GM19438 (cell line): Measurements from ENCODE around the gene DNAH8.

Experiments
- ATAC-seq: cut with Tn5 transposase; IDR thresholded peaks from one replicate; pipeline ENCODE4 v1.9.1; 2021; ENCODE audit warnings: low read depth; ENCODE audit not compliant: unreplicated experiment

The DNAH8 gene

GRCh38 chr6:39048481-39049399 lies 333.6 kb downstream of the DNAH8 start, which contains the start of gene GLP1R:
Gene GLP1R (plus strand): TSS chr6:39048781. CDS start chr6:39048841, 60 bp downstream.
- ATAC-seq, result no peak

DNA sequence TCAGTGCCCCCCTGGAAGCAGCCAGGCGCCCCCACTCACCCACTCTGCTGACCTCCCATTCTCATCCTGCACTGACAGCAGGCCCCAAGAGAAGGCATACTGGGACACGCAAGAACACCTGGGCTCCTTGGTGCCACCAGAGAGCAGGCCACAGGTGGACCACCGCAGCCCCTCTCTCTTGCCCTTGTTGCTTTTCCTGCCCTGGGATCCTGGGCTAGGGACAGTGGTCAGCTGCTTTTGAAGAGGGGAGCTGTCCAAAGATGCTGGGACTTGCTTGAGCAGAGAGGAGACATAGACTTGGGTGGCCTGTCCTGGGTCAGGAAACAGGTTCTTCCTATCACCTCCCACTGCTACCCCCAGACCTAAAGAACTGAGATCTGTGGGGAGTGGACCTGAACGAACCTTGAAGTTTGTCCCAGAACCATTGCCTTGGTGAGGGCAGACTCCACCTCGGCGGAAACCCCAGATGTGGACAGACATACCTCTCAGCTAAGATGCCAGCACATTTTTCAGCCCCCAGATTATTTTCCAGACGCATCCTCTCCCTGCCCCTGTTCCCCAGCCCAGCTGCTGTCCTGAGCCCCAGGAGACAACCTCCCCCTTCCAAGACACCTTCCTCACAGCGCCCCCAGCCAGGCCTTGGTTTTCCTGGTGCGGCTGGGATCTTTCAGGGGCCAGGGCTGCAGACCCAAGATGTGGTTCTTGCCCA lies 334.6 kb downstream of the DNAH8 start:
- ATAC-seq, result no peak

DNA sequence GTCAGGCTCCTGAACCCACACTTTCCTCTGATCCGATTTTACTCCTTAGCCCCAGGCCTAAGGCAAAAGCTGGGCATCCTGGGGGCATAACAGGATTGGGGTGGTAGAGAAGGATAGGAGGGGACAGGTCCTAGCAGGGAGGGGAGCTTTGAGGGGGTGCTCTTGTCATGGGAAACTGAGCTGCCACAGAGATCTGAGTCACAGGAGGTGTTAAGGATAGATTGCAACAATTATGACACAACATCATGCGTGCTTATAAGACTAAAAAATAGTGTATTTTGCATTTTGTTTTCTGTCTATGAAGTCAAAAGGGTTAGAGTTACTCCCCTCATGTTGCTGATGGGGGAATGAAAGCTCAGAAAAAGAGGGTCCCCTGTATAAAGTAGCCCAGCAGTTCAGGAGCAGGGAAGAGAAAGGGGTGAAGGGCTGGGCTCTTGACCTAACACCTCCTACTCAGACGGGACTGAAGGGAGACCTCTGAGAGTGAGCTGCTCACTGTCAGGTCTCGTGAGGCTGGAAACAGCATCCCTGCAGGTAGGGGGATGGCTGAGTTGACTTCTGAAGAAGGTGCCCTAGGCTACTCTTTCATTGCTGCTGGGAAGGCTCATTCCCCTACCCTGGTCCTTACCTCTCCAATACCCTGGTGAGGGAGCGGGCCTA lies 335.5 kb downstream of the DNAH8 start:
- no peak for ATAC-seq

DNA sequence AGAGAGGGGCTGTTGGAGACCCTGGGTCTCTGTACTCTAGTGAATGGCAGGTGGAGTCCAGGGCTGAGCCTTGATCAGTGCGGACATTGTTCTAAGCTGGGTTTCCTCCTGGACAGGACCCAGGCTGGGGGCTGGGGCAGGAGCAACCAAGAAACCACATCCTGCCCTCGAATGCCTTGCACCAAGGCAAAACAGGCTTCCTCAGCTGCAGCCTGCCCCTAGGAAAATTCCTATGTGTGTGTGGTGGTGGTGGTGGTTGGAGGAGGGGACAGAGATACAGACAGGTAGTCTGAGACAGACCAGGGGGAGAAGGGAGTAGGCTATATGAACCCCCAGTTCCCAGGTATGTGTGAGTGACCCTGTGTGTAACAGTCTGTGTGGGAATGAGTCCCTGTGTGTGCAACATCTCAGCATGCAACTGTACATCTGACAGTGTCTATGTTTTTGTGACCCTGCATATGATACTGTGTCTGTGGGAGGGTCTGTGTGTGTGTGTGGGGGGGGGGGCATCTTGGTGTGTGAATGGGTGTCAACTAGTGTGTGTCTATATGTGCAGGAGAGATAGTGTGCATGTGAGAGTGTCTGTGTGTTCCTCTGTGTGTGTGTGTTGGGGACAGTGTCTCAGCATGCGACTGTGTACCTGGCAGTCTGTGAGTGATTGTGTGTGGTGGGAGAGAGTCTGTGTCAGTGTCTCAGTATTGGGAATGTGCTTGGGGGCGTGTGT lies 336.4 kb downstream of the DNAH8 start:
- no peak for ATAC-seq

DNA sequence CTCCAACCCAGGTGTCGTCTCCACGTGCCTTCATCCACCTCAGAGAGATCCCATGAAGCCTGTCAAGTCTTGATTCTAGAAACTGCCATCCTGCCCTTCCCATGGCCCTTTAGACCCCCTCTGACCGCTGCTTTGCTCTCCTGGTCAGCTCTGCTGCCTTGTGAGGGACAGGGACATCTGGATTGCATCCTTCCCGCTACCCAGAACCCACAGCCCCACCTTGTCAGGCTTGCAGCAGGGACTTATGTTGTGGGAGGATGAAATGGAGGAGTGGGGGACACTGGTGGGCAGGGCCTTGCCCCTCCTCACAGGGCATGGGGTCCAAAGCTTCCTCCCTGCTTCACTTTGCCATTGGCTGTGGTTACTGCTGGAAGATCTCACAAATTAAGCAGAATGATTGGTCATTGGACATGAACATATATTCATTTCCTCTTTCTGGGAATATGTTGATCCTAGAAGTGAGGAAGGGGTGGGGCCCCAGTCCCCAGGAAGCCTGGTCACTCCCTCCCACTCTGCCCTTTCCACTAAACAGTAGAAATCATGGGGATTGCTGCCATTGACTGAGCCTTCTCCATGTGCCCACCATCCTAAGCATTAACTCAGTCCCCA lies 338.0 kb downstream of the DNAH8 start:
- ATAC-seq, result no peak

DNA sequence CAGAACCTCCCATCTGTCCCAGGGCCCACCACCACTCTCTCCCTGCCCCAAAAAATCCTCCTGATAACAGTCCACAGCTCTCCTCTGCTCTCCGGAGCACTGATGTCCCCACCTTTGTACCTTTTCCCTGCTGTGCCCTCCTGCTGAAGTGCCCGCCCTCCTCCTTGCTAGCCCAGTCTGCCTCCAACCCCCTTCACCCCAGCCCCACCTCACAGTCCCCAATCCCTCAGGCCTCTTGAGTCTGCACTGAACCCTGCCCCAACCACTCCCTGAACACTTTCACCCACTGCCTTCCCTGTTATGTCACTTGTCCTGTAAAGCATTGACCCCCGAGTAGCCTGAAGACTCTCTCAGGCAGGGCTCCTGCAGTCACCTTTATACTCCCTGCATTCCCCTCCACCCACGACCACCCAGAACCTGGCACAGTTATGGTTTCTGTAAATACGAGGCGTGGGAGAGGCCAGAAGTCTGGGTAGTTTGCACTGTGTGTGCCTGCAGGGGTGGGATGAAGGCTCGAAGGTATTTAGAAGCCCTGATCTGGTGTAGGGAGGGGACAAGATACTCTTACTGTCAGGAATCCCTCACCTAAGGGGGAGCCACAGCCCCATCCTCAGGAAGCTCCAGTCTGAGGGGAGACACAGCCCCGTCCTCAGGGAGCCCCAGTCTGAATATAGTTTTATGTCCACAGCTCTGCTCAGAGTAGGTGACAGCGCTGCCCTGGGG lies 338.9 kb downstream of the DNAH8 start:
- no peak for ATAC-seq

DNA sequence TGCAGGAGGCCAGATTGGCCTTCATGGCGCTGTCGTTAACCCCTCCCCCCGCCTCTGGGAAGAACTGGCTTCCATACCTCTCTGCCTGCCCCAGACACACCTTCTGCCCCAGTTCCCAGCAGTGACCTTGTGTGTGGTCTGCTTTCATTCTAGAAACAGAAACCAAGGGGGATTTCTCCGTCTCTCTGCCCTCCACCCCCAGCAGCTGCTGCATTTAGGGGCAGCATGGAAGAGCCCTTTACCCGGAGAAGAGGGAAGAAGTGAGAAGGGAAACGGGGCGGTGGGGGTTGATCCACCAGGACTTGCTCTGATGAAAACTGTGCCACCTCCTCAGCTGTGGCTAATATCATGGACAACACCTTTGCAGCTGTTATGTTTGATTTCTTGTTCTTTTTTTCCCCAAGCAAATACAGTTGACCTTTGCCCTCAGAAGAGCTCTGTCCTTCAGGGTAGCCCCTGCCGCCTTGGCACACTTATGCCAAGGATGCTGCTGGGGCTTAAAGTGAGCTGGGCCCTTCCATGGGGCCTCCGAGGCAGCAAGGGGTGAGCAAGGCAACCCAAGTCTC lies 339.5 kb downstream of the DNAH8 start:
- ATAC-seq, result no peak

DNA sequence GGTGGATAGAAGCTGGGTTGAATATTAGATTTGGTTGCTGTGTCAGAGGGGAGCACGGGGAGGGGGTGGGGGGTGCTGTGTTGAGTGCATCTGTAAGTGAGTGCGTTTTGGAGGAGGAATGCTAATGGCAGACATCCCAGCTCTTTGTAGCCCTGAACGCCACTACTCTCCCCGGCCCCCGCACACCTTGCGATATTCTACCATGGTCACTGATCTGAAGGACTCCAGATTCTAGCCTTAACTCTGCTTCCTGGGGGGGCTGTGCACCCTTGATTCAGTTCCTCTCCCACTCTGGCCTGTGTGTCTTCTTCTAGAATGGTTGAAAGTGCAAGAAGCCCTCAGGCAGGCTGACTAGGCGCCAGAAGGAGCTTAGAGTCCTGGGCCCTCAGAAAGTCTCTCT lies 340.6 kb downstream of the DNAH8 start:
- no peak for ATAC-seq

DNA sequence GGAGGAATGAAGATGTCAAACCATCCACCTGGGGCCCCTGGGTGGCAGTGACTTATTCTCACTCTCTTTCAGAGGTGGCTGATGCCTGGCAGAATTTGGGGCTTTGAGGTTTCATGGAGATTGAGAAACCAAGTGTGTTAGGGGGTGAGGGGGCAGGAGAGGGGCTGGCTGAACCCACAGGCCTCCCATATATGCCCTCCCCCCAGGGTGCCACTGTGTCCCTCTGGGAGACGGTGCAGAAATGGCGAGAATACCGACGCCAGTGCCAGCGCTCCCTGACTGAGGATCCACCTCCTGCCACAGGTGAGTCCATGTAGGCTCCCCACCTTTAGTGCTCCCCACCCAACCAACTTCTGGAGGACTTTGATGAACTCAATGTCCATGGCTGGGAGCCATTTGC lies 341.1 kb downstream of the DNAH8 start:
- no peak for ATAC-seq

GRCh38 chr6:39056681-39057080 lies 341.6 kb downstream of the DNAH8 start:
- no peak for ATAC-seq

GRCh38 chr6:39057251-39058155 lies 342.4 kb downstream of the DNAH8 start:
- ATAC-seq, result no peak

- ATAC-seq, result no peak
These were observed 343.5 kb downstream of the DNAH8 start for GRCh38 chr6:39058471-39059147.

DNA sequence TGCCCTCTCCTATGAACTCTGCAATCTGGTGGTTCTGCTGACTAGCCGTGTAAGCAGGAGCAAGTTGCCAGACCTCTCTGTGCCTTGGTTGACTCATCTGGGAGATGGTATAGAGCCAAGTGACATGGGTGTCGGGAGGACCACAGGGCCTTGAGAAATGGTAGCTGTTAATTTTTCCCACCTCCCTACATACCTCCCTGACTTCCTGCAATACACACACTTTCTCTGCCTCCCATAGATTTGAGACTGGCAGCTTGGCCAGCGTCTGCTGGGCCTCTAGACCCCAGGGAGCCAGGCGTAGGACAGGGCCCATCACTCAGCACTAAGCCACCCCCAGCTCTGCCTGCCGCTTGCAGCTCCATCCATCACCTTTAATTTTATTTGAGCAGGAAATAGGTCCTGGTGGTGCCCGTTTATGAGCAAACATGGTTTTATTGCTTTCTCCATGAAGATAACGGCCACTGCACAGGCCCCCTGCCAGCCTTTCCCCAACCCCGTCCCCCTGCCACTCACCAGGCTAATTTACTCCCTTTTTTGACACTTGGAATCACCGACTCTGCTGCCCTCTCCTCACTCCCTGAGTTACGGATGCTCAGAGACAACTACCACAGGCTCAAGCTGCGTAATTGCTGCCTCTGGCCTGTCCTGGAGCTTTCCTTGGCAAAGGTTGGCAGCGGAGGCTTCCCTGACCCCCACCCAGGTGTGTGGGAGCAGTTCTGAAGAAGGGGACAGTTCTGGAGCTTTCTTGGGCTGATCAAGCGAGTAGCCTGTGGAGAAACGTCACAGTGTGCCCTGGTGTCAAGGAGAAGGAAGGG lies 344.6 kb downstream of the DNAH8 start:
- ATAC-seq, result no peak

DNA sequence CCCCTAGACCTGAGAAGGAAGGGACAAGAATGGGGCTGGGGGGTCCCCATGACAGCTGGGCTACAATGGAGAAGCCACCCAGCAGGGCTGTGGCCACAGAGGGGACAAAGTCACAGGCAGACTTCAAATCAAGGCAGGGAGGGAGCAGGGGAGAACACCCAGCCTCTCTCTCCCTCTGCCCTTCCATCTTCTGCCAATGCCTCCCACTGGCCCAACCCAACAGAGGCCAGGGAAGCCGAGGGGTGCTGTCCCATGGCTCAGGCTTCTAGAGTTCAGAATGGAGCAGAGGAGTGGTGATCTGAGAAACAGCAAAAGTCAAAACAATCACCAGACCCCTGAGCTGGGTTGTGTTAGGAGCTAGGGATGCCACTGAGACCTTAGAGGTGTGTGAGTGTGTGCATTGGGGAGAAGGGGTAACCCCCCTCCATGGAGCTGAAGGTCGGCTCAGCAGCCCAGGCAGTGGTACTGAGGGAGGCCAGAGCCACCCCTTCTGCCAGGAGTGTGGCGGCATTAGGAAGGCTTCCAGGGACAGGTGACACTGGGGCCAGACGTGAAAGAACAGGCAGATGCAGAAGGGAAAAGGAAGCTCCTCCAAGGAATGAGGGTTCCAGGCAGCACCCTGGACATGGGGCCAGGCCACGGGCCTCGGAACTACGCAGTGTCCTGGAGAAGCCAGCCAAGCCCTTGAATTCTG lies 345.5 kb downstream of the DNAH8 start:
- no peak for ATAC-seq

DNA sequence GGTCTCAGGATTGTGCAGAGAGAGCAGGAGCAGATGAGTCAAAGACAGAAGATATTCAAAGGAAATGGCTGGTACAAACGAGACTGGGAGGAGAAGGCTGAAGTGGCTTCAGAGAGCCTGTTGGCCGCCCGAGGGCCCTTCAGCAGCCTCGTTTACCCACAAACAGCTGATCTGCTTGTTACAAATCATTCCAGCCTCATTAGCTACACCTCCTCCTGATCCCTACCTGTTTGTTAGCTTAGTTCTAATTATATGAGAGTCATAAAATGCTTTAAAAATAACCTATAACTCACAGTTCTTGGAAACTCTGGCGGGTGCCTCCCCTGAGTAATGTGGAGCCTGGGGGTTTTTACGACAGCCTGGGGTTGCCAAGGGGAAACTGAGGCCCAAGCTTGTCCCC lies 346.1 kb downstream of the DNAH8 start:
- ATAC-seq, result no peak

DNA sequence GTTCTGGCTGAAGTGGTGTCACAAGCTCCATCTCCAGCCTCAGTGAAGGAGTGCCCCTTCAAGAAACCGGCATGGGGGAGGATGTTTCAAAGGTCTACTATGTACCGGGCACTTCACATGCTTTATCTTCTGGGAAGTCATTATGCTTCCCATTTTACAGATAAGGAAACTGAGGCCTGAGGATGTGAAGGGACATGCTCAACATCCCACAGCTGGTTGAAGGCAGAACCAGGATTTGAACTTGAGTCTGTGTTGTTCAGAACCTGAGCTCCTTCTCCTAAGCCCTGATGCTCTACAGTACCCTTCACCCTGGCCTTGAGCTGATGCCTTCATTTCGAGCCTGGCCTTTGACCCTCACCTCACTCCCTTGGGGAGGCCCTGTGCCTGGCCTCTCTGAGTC lies 346.5 kb downstream of the DNAH8 start:
- no peak for ATAC-seq
